Activated CD8-positive, alpha-beta memory T cell treated with anti-CD3 and anti-CD28 coated beads, Interleukin-2, amount 50 U/mL, for 24 hours (primary cell): ENCODE results near the gene ARHGEF5.
"Not testable (repeated sequence)": the region's sequence is repeated elsewhere in the genome, so short reads cannot be mapped to it uniquely, and the experiment has no call there.

ENCODE experiments used
- DNase-seq: peaks from one replicate; pipeline ENCODE4 v3.0.0-alpha.2; 2020; ENCODE audit errors: extremely low read depth

ARHGEF5 gene

DNA sequence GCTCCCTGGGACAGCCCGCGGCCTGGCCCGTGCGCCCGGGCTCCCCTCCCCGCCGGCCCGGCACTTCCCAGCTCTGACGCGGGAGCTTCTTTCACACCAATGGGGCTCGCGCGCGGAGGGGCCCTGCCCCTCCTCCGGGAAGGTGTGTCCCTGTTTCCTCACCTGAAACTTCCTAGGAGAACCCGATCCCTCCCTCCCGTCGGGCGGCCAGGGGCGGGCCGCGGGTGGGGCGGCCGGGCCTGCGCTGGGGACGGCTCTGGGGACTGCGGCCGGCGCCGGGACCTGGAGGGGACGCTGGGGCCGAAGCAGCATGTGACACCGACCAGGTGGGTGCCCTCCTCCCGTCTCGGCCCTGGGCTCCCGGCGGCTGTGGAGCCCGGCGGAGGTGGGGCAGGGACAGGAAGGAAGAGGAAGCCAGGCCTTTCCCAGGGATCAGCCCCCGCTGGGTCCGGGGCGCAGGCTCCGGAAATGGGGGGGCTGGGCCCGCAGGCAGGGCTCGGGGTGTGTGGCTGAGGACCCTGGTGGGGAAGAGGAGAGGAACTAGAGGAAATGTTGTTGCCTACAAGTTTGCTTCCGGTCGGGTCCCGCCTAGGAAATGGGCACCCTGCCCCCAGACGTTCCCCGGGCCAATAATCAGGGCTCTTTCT, at the start of gene ARHGEF5:
TSS of gene ARHGEF5 (plus strand) at position 227 of the 647 bp plus-strand sequence. CDS start 7,268 bp downstream, outside the sequence.
- DNase-seq, result not testable (repeated sequence)

GRCh38 chr7:144309702-144310101, 45.5 kb upstream of the ARHGEF5 start:
- not testable (repeated sequence) for DNase-seq

GRCh38 chr7:144311218-144311617, 44.0 kb upstream of the ARHGEF5 start:
- not testable (repeated sequence) for DNase-seq

DNA sequence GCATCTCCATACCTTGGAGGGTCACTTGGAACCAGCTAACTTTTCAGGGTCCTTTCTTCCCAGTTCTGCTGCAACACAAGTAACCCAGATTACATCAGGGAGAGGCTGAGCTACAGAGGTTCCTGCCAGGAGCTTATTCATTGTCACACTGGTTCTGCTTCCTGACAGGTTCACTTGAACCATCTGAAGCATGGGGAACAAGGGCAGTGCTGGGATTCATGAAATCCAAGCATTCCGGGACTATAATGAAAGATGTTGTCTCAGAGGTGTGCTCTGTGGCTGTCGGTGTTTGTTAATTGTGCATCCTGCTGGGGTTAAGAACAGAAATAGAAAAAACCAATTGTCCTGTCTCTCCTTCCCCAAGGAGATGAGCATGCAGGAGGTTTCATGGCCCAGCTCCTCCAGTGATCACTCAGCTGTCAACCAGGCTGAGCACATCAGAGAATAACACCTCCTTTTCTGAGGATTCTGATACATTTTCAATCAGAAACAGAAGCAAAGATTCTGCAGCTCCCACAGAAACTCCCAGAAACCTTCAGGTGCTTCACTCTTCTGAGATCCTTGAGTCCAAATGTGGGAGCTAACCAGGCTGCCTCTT, 43.2 kb upstream of the ARHGEF5 start, which contains the start of gene OR2A1:
TSS of gene OR2A1 (plus strand) at position 548 of the 598 bp plus-strand sequence. CDS start 5,706 bp downstream, outside the sequence.
- not testable (repeated sequence) for DNase-seq

DNA sequence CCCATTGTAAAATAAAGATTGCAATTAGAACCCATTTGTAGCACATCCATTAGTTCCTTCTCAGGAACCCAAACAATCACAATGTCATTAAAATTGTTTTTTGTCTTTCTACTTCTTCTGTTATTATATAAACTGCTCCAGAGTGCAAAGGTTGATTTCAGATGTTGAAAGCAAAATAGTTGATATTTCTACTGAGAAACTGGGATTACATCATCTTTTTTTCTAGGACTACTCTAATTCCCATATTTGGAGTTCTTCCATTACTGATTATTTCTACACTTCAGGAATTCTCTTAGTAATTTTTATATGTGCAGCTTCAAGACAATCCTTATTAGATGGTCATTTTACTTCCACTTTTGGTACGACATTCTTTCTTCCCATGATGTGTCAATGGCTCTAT, 37.7 kb upstream of the ARHGEF5 start:
- DNase-seq, result not testable (repeated sequence)

GRCh38 chr7:144319547-144319946, 35.7 kb upstream of the ARHGEF5 start:
- DNase-seq, result not testable (repeated sequence)

DNA sequence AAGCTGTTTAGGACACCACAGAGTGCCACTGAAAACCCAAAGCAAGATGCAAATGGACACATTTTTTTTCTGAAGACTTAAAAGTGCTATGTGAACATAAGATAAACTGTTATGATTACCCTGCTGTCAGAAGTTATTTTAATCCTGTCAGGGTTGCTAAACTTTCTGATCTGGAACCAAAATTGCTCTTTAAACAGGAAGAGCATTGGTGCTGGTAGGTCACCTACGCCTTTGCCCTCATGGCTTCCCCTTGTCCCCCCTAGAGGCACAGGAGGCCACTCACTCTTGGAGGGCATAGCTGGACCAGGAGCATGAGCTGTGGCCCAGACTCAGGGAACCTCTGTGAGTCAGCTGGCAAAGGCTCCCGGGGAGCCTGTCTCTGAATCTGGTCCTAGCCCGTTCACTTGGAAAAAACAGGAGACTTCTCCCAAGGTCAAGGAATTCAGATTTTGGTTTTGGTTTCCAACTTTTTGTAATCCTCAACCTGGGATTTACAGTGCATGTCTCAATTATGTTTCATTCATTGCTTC, 33.5 kb upstream of the ARHGEF5 start:
- not testable (repeated sequence) for DNase-seq

DNA sequence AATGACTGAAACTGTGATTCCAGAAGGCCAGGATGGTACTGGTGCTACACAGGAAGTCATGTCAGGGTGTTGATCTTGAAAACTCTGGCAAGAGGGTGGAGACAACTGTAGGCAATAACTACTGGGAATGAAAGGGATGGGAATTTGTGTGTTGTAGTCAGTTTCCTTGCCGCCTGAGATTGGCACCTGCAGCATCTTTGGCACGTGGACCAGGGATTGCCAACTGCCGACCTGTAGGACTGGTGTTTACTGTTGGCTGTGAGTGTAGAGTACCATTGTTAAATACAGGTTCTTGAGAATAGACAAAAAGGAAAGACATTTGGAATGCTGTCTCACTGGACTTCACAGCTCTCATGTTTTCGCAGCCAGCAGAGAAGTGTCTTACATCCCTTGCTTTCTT, 31.8 kb upstream of the ARHGEF5 start:
- DNase-seq, result not testable (repeated sequence)

GRCh38 chr7:144325868-144326267, 29.3 kb upstream of the ARHGEF5 start:
- not testable (repeated sequence) for DNase-seq

- DNase-seq, result not testable (repeated sequence)
Measured at GRCh38 chr7:144330044-144330443, 25.2 kb upstream of the ARHGEF5 start.

DNA sequence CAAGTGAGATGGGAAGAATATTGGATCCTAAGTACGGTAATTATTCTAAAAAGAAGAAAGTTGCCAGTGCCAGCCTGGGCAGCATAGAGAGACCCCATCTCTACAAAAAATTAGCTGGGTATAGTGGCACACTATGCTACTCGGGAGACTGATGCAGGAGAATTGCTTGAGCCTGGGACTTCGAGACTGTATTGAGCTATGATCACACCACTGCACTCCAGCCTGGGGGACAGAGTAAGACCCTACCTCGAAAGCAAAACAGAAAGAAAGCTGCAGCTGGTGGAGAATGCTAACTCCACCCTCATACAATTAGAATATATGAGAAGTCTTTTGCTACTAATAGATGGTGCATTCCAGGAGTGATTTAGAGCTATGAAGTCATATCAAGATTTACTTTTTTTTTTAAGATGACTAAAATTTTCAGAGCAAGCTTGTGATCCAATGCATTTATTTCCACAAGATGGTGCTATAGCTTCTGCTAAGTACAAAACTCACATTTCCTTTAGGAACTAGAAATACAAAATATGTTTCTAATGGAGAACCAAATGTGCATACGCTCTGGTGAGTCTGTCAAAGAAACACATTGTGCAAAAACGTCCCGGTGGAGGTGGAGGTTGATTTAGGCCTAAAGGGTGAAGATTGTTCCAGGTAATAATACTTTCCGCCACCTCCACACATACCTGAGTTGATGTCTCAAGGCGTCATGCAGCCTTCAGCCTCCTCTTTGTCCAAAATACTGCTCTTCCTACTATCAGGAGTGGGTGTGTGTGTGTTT, 23.8 kb upstream of the ARHGEF5 start:
- not testable (repeated sequence) for DNase-seq

DNA sequence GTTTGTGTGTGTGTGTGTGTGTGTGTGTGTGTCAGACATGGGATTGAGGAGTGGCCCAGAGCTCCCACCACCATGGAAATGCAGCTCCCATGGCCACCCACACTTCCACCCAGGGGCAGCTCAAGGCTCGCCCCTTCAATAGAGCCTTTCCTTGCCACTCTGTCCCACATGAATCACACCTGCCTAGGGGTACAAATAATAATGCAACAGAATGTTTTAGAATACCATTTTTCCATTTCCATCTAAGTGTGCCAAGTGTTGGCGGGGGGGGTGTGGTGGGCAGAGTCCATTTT, 23.3 kb upstream of the ARHGEF5 start:
- not testable (repeated sequence) for DNase-seq

- DNase-seq, result not testable (repeated sequence)
Measured at GRCh38 chr7:144348625-144349024, 6.6 kb upstream of the ARHGEF5 start.

DNA sequence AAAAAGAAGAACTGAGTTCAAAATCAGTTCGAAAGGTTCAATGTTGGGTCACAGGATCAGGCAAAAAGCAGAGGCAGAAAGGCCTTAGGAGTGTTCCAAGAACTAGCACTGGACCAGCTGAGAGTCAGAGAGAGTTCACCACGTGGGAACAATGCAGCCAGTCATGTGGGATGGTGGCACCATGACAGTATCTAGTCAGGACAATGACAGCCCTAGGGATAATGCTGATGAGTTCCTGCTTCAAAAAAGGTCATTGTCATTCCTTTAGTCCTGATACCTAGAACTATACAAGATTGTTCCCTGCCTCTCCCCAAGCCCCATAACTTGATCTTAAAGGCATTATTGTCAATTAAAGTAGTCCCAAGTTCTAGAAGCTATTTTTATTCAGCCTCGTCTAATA, 3.5 kb upstream of the ARHGEF5 start:
- not testable (repeated sequence) for DNase-seq

- not testable (repeated sequence) for DNase-seq
Measured at GRCh38 chr7:144356185-144356584, 983 bp downstream of the ARHGEF5 start.

DNA sequence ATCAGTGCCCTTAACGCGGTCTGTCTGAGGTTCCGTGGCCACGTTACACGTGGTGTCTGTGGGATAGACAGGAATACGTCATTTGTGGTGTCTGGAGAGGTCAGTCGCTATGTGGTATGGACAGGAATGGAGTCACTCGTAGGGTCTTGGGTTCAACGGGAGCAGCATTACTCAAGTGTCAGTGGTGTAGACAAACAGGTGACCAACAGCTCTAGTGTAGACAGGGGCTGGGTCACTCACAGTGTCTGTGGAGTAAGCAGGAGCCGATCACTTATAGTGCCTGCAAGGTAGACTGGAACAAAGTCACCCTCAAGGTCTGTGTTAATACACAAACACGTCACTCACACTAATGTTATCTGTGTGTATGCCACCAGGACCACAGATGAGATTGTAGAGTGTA, 1.7 kb downstream of the ARHGEF5 start:
- DNase-seq, result not testable (repeated sequence)

DNA sequence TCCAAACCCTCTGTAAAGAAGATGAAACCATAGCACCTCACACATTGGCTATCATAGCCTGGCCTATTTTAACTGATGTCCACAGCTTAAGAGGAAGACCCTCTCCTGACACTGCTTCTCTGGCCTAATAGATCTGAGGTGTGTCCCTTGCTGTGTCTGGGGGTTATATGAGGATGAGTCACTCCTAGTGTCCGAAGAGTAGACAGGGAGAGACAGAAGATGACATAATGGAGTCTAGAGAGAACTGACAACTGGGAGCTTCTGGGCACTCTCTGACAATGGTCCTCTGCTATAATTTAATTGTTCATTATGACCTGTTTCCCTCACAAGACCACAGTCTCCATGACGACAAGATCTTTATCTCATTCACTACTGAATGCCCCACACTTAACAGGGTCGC, 6.9 kb downstream of the ARHGEF5 start:
- not testable (repeated sequence) for DNase-seq

DNA sequence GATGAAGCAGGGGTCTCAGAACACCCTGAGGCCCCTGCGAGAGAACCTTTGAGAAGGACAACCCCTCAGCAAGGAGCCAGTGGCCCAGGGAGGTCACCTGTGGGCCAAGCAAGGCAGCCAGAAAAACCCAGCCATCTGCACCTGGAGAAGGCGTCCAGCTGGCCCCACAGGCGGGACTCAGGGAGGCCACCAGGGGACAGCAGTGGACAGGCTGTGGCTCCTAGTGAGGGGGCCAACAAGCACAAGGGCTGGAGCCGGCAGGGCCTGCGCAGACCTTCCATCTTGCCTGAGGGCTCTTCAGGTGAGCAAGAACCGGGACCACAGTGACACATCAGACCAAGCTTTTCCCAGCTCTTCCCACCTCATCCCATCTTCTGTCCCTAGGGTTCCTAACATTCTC, 10.3 kb downstream of the ARHGEF5 start:
- not testable (repeated sequence) for DNase-seq

DNA sequence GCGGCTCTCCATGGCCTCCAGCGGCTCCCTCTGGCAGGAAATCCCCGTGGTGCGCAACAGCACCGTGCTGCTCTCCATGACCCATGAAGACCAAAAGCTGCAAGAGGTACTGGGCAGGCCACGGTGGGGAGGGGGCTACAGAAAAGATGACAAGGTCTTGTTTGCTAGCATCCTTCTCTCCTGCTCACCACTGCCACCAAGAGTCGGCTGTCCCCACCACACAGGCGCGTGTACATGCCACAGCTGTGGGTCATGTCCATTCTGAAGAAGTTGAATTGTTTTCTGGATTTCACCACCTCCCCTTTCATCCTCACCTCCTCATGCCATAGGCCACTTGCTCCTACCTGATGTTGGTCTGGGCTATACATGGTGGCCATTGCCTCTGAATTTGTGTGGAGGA, 12.0 kb downstream of the ARHGEF5 start:
- DNase-seq, result not testable (repeated sequence)

GRCh38 chr7:144369221-144369620, 14.0 kb downstream of the ARHGEF5 start:
- not testable (repeated sequence) for DNase-seq

DNA sequence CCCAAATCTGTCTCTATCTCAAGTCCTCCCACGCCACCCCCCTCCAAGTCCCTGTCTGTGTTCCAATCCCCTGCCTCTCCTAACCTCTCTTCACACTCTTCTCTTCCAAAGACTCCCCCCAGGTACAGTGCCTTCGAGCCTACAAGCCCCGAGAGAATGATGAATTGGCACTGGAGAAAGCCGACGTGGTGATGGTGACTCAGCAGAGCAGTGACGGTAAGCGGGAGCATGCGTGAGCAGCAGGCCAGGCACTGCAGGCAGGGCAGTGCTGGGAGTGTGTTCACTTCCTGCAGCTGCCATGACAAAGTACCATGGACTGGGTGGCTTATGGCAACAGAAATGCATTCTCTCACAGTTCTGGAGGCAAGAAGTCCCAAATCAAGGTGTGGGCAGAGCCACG, 23.4 kb downstream of the ARHGEF5 start:
- no peak for DNase-seq

- DNase-seq, result no peak
Measured at GRCh38 chr7:144379776-144380384, 24.7 kb downstream of the ARHGEF5 start.
